ENCODE measurements around the gene SYNGR3. TPM values are rescaled to one million over a fixed set of nuclear protein-coding genes. Genes with fewer than 3 reads are reported as not detected.
A peak's percentile ranks its signal among the peaks of the same experiment; 100 is the strongest.

The SYNGR3 gene
- total RNA-seq, 1 donor from 2014 or later, result 0.91 TPM

GRCh38 chr16:2038382-2039231, 48.8 kb downstream of the SYNGR3 start:
- Mint-ChIP-seq H3K27ac (ENCODE audit: unreplicated experiment) (peak overlapping the region; percentile 96), H3K4me3 (ENCODE audit: unreplicated experiment) (peak overlapping the region; percentile 43), H3K27me3 (ENCODE audit: unreplicated experiment) (no peaks in the 10 kb centered on the region), H3K36me3 (ENCODE audit: unreplicated experiment) (peaks cover 2% of the 10 kb centered on the region), H3K4me1 (ENCODE audit: unreplicated experiment) (peaks cover 79% of the 10 kb centered on the region), H3K9me3 (ENCODE audit: unreplicated experiment) (no peaks in the 10 kb centered on the region)
- DNase-seq (ENCODE audit: extremely low spot score, unreplicated experiment), result no peak
- TF ChIP-seq CTCF (IDR thresholded peaks at IDR 0.05), result no peak

GRCh38 chr16:2039274-2040031, 49.7 kb downstream of the SYNGR3 start:
- peak overlapping the region; percentile 96 for H3K27ac Mint-ChIP-seq (ENCODE audit: unreplicated experiment)
- H3K9me3 Mint-ChIP-seq (ENCODE audit: unreplicated experiment), result no peaks in the 10 kb centered on the region
- TF ChIP-seq CTCF (IDR thresholded peaks at IDR 0.05), result no peak
- peak overlapping the region; percentile 51 for H3K4me3 Mint-ChIP-seq (ENCODE audit: unreplicated experiment)
- DNase-seq (ENCODE audit: extremely low spot score, unreplicated experiment), result peak; percentile 95
- H3K27me3 Mint-ChIP-seq (ENCODE audit: unreplicated experiment), result no peaks in the 10 kb centered on the region
- H3K4me1 Mint-ChIP-seq (ENCODE audit: unreplicated experiment), result peaks cover 74% of the 10 kb centered on the region
- peaks cover 2% of the 10 kb centered on the region for H3K36me3 Mint-ChIP-seq (ENCODE audit: unreplicated experiment)

GRCh38 chr16:2040041-2040786, 50.4 kb downstream of the SYNGR3 start:
- no peak for TF ChIP-seq CTCF (IDR thresholded peaks at IDR 0.05)
- peak overlapping the region; percentile 96 for H3K27ac Mint-ChIP-seq (ENCODE audit: unreplicated experiment)
- no peaks in the 10 kb centered on the region for H3K27me3 Mint-ChIP-seq (ENCODE audit: unreplicated experiment)
- no peak for DNase-seq (ENCODE audit: extremely low spot score, unreplicated experiment)
- H3K4me3 Mint-ChIP-seq (ENCODE audit: unreplicated experiment), result no peak overlapping the region
- H3K9me3 Mint-ChIP-seq (ENCODE audit: unreplicated experiment), result no peaks in the 10 kb centered on the region
- H3K36me3 Mint-ChIP-seq (ENCODE audit: unreplicated experiment), result peaks cover 2% of the 10 kb centered on the region
- H3K4me1 Mint-ChIP-seq (ENCODE audit: unreplicated experiment), result peaks cover 68% of the 10 kb centered on the region

- H3K4me1 Mint-ChIP-seq (ENCODE audit: unreplicated experiment), result peaks cover 66% of the 10 kb centered on the region
- no peaks in the 10 kb centered on the region for H3K9me3 Mint-ChIP-seq (ENCODE audit: unreplicated experiment)
- DNase-seq (ENCODE audit: extremely low spot score, unreplicated experiment), result no peak
- TF ChIP-seq CTCF (IDR thresholded peaks at IDR 0.05), result no peak
- no peaks in the 10 kb centered on the region for H3K27me3 Mint-ChIP-seq (ENCODE audit: unreplicated experiment)
- peaks cover 2% of the 10 kb centered on the region for H3K36me3 Mint-ChIP-seq (ENCODE audit: unreplicated experiment)
- peak overlapping the region; percentile 96 for H3K27ac Mint-ChIP-seq (ENCODE audit: unreplicated experiment)
- H3K4me3 Mint-ChIP-seq (ENCODE audit: unreplicated experiment), result no peak overlapping the region
Measured at GRCh38 chr16:2040787-2041522, 51.2 kb downstream of the SYNGR3 start.

Data from osteocyte (in vitro differentiated cells).